Brain microvascular endothelial cell (primary cell): ENCODE measurements around the gene CCNE1.

Source experiments
- DNase-seq: peaks from one replicate; pipeline ENCODE4 v3.0.0-alpha.2; 2020
- H3K27ac ChIP-seq: fragments of 250-450 bp; sonication (Bioruptor Pico); 2 replicates; pipeline ENCODE4 v1.5.1; 2020; ENCODE audit warnings: mild to moderate bottlenecking, moderate library complexity
- H3K27me3 ChIP-seq: fragments of 250-450 bp; sonication (Bioruptor Pico); replicated peaks from 2 replicates; pipeline ENCODE4 v1.5.1; 2020; ENCODE audit warnings: mild to moderate bottlenecking
- H3K36me3 ChIP-seq: fragments of 250-450 bp; sonication (Bioruptor Pico); replicated peaks from 2 replicates; pipeline ENCODE4 v1.5.1; 2020; ENCODE audit warnings: mild to moderate bottlenecking
- H3K4me3 ChIP-seq: 2 replicates; pipeline ENCODE4 v1.5.1; 2011; ENCODE audit warnings: low read depth, mild to moderate bottlenecking, control low read depth, low read length, moderate library complexity
- CTCF ChIP-seq: IDR thresholded peaks from 2 replicates; pipeline ENCODE4 v1.5.1; 2011; ENCODE audit warnings: low read depth, mild to moderate bottlenecking, moderate library complexity, low read length, control low read depth, inconsistent platforms; ENCODE audit errors: missing control alignments
- in situ Hi-C: cut with HindIII; loops from 2 replicates; pipeline ENCODE4 v1.10.0; 2017; ENCODE audit warnings: low sequenced_read_pairs, low pct_ligation_motif_present

Gene CCNE1

GRCh38 chr19:29849208-29849607, 37.4 kb downstream of the CCNE1 start:
- H3K27ac ChIP-seq: no peak overlapping the region
- in situ Hi-C loops: no loop called here
- H3K36me3 ChIP-seq: no peaks in the 10 kb centered on the region
- H3K27me3 ChIP-seq: no peaks in the 10 kb centered on the region
- TF ChIP-seq CTCF: no peak
- no peak overlapping the region for H3K4me3 ChIP-seq
- DNase-seq: no peak

GRCh38 chr19:29850482-29850881, 38.7 kb downstream of the CCNE1 start:
- Histone ChIP-seq H3K27me3 (no peaks in the 10 kb centered on the region), H3K36me3 (no peaks in the 10 kb centered on the region), H3K4me3 (no peak overlapping the region), H3K27ac (no peak overlapping the region)
- in situ Hi-C loops: no loop called here
- DNase-seq: no peak
- no peak for TF ChIP-seq CTCF

GRCh38 chr19:29851769-29852521, 40.2 kb downstream of the CCNE1 start:
- H3K36me3 ChIP-seq: no peaks in the 10 kb centered on the region
- TF ChIP-seq CTCF: no peak
- DNase-seq: no peak
- in situ Hi-C loops: no loop called here
- no peak overlapping the region for H3K4me3 ChIP-seq
- H3K27ac ChIP-seq: no peak overlapping the region
- H3K27me3 ChIP-seq: no peaks in the 10 kb centered on the region

- DNase-seq: no peak
- in situ Hi-C loops: no loop called here
- TF ChIP-seq CTCF: no peak
- Histone ChIP-seq H3K27me3 (no peaks in the 10 kb centered on the region), H3K36me3 (no peaks in the 10 kb centered on the region), H3K4me3 (no peak overlapping the region), H3K27ac (no peak overlapping the region)
Observed at GRCh38 chr19:29854033-29854432, 42.2 kb downstream of the CCNE1 start.

- no peaks in the 10 kb centered on the region for H3K27me3 ChIP-seq
- no peak overlapping the region for H3K27ac ChIP-seq
- no peaks in the 10 kb centered on the region for H3K36me3 ChIP-seq
- TF ChIP-seq CTCF: no peak
- in situ Hi-C loops: no loop called here
- DNase-seq: no peak
- no peak overlapping the region for H3K4me3 ChIP-seq
Observed at GRCh38 chr19:29855087-29855486, 43.3 kb downstream of the CCNE1 start.
